K562 (cell line): ENCODE data around the gene CREG2. TPM values are rescaled to one million over a fixed set of nuclear protein-coding genes. Genes with fewer than 3 reads are reported as not detected.

ENCODE experiments used
- CREM ChIP-seq: IDR thresholded peaks from 2 replicates; pipeline ENCODE4 v1.6.1; 2014; ENCODE audit warnings: antibody characterized with exemption, low read depth
- ELK1 ChIP-seq: sonication (generic); formaldehyde crosslinking; IDR thresholded peaks from 2 replicates; pipeline ENCODE4 v1.8.1; 2022; ENCODE audit warnings: missing genetic modification reagents
- LEF1 ChIP-seq: fragments of 450-650 bp; IDR thresholded peaks from 2 replicates; pipeline ENCODE4 v1.6.1; 2016; ENCODE audit warnings: mild to moderate bottlenecking
- MECOM ChIP-seq: fragments of 250-450 bp; sonication (Bioruptor Pico); IDR thresholded peaks from 2 replicates; pipeline ENCODE4 v1.8.0; 2022; ENCODE audit warnings: inconsistent platforms
- MXD1 ChIP-seq: fragments of 250-450 bp; sonication (Bioruptor Pico); IDR thresholded peaks from 2 replicates; pipeline ENCODE4 v1.8.0; 2021; ENCODE audit warnings: borderline replicate concordance, mild to moderate bottlenecking, moderate library complexity; ENCODE audit not compliant: poor library complexity, severe bottlenecking
- RFX1 ChIP-seq: fragments of 450-650 bp; IDR thresholded peaks from 2 replicates; pipeline ENCODE4 v1.6.1; 2016; ENCODE audit warnings: mild to moderate bottlenecking, moderate library complexity
- SMARCC2 ChIP-seq: fragments of 450-650 bp; IDR thresholded peaks from 2 replicates; pipeline ENCODE4 v1.6.1; 2017; ENCODE audit warnings: antibody characterized with exemption, moderate library complexity, mild to moderate bottlenecking, low read depth
- ZNF217 ChIP-seq: sonication (generic); formaldehyde crosslinking; IDR thresholded peaks from 2 replicates; pipeline ENCODE4 v1.8.0; 2022; ENCODE audit warnings: mild to moderate bottlenecking, missing genetic modification reagents
- polyA plus RNA-seq, 8 experiments: library from polyadenylated mRNA; depleted of rRNA in 4 of 8; stranded (reverse) in 5 of 8; unstranded in 3 of 8; fragments of >200 nt; fragmentation: Nextera tagmentation in 2 of 8; fragmentation: Illumina TruSeq in 1 of 8; extraction: Ambion mirVana in 2 of 8; extraction: Trizol in 1 of 8; gene quantifications; 2 replicates each; pipeline versions ENCODE4 v1.2.1 to v1.2.3, GENCODE V29; 2011 to 2014; ENCODE audit warnings: inconsistent platforms in 1 of 8, missing spikeins in 1 of 8
- total RNA-seq, 7 experiments: library from RNA; depleted of rRNA in 6 of 7; stranded (reverse); fragments of >200 nt in 6 of 7; fragmentation: Illumina TruSeq in 2 of 7; extraction: Trizol in 2 of 7; gene quantifications; 2 replicates each; pipeline versions ENCODE4 v1.2.1 to v1.2.3, GENCODE V29; 2011 to 2021; ENCODE audit warnings: low replicate concordance in 1 of 7
- TF ChIP-seq, protein P1 (sequence below): fragments of 250-450 bp; sonication (Bioruptor Pico); IDR thresholded peaks from 2 replicates; pipeline ENCODE4 v1.5.0; 2021

Gene CREG2
- total and polyA plus RNA-seq, 9 of the 15 experiments (the other 6 are each of a cell fraction or from before 2014, with no cell fraction given) = not detected

GRCh38 chr2:101351207-101351606, 36.1 kb downstream of the CREG2 start (continued):
- TF ChIP-seq, protein P1, sequence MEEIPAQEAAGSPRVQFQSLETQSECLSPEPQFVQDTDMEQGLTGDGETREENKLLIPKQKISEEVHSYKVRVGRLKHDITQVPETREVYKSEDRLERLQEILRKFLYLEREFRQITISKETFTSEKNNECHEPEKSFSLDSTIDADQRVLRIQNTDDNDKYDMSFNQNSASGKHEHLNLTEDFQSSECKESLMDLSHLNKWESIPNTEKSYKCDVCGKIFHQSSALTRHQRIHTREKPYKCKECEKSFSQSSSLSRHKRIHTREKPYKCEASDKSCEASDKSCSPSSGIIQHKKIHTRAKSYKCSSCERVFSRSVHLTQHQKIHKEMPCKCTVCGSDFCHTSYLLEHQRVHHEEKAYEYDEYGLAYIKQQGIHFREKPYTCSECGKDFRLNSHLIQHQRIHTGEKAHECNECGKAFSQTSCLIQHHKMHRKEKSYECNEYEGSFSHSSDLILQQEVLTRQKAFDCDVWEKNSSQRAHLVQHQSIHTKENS (CRISPR knock-in tag) = no peak
- TF ChIP-seq SMARCC2 (no peak), LEF1 (no peak), CREM (no peak), MECOM (no peak), MXD1 (CRISPR knock-in tag) (no peak), ELK1 (CRISPR knock-in tag) (no peak), ZNF217 (CRISPR knock-in tag) (no peak), RFX1 (no peak)
